HG03060 (cell line): ENCODE measurements around the gene IHH.

Experiments
- ATAC-seq: cut with Tn5 transposase; IDR thresholded peaks from one replicate; pipeline ENCODE4 v1.9.1; 2021; ENCODE audit warnings: low read depth, moderate number of reproducible peaks; ENCODE audit not compliant: unreplicated experiment

The IHH gene

GRCh38 chr2:219042750-219043149 is 18.0 kb downstream of the IHH start:
- ATAC-seq, result no peak

GRCh38 chr2:219042157-219042556 is 18.6 kb downstream of the IHH start:
- no peak for ATAC-seq

- no peak for ATAC-seq
These were observed 19.5 kb downstream of the IHH start, which contains the start of gene CFAP65 for GRCh38 chr2:219041252-219041651. CFAP65 (minus strand) TSS chr2:219041516; CDS start chr2:219039048, 2,468 bp downstream.

- no peak for ATAC-seq
These were observed 22.1 kb downstream of the IHH start for GRCh38 chr2:219038600-219038999.

- no peak for ATAC-seq
These were observed 22.8 kb downstream of the IHH start for GRCh38 chr2:219037783-219038499.

- no peak for ATAC-seq
These were observed 24.8 kb downstream of the IHH start for GRCh38 chr2:219035942-219036341.

- no peak for ATAC-seq
These were observed 25.9 kb downstream of the IHH start for GRCh38 chr2:219034823-219035222.

- no peak for ATAC-seq
These were observed 28.5 kb downstream of the IHH start for GRCh38 chr2:219032051-219032745.

- no peak for ATAC-seq
These were observed 29.5 kb downstream of the IHH start for GRCh38 chr2:219031005-219031738.

GRCh38 chr2:219030177-219030940 is 30.4 kb downstream of the IHH start:
- no peak for ATAC-seq

- no peak for ATAC-seq
These were observed 30.9 kb downstream of the IHH start for GRCh38 chr2:219029829-219030165.

GRCh38 chr2:219028996-219029828 is 31.5 kb downstream of the IHH start:
- ATAC-seq, result no peak

GRCh38 chr2:219028141-219028540 is 32.6 kb downstream of the IHH start:
- no peak for ATAC-seq

- no peak for ATAC-seq
These were observed 33.1 kb downstream of the IHH start for GRCh38 chr2:219027511-219028055.

GRCh38 chr2:219026946-219027345 is 33.8 kb downstream of the IHH start:
- ATAC-seq, result no peak

- no peak for ATAC-seq
These were observed 34.8 kb downstream of the IHH start for GRCh38 chr2:219025637-219026585.

- ATAC-seq, result no peak
These were observed 36.7 kb downstream of the IHH start for GRCh38 chr2:219024059-219024458.

- ATAC-seq, result no peak
These were observed 37.6 kb downstream of the IHH start for GRCh38 chr2:219023045-219023605.
